SK-MEL-5 (cell line): ENCODE measurements around the gene ISG20L2. TPM values are rescaled to one million over a fixed set of nuclear protein-coding genes. Genes with fewer than 3 reads are reported as not detected.
"Not testable (repeated sequence)": the region's sequence is repeated elsewhere in the genome, so short reads cannot be mapped to it uniquely, and the experiment has no call there.

Experiments
- DNase-seq: peaks from one replicate; pipeline ENCODE4 v3.0.0-alpha.2; 2016; ENCODE audit warnings: low read depth, low spot score
- in situ Hi-C: cut with HindIII; loops from 2 replicates; pipeline ENCODE4 v1.10.0; 2016; ENCODE audit warnings: low sequenced_read_pairs, high pct_unique_total_duplicates, low pct_unique_long_range_greater_than_20kb
- polyA plus RNA-seq, 2 experiments: library from polyadenylated mRNA; depleted of rRNA; stranded (reverse); fragments of >200 nt; gene quantifications; 2 replicates each; pipeline ENCODE4 v1.2.3, GENCODE V29; 2015
- total RNA-seq: library from RNA; depleted of rRNA; stranded (reverse); fragments of >200 nt; shearing (Covaris generic); gene quantifications from 2 replicates; pipeline ENCODE4 v1.2.3, GENCODE V29; 2014; rRNA removed

ISG20L2 gene, protein sequence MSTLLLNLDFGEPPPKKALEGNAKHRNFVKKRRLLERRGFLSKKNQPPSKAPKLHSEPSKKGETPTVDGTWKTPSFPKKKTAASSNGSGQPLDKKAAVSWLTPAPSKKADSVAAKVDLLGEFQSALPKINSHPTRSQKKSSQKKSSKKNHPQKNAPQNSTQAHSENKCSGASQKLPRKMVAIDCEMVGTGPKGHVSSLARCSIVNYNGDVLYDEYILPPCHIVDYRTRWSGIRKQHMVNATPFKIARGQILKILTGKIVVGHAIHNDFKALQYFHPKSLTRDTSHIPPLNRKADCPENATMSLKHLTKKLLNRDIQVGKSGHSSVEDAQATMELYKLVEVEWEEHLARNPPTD
- 20.0 and 29.1 TPM in 2 replicates for total RNA-seq
- polyA plus RNA-seq (2015; cell fraction: cytosol; rRNA removed), result 32.2 and 41.4 TPM in 2 replicates
- polyA plus RNA-seq (2015; cell fraction: nucleus; rRNA removed), result 21.3 and 52.3 TPM in 2 replicates

DNA sequence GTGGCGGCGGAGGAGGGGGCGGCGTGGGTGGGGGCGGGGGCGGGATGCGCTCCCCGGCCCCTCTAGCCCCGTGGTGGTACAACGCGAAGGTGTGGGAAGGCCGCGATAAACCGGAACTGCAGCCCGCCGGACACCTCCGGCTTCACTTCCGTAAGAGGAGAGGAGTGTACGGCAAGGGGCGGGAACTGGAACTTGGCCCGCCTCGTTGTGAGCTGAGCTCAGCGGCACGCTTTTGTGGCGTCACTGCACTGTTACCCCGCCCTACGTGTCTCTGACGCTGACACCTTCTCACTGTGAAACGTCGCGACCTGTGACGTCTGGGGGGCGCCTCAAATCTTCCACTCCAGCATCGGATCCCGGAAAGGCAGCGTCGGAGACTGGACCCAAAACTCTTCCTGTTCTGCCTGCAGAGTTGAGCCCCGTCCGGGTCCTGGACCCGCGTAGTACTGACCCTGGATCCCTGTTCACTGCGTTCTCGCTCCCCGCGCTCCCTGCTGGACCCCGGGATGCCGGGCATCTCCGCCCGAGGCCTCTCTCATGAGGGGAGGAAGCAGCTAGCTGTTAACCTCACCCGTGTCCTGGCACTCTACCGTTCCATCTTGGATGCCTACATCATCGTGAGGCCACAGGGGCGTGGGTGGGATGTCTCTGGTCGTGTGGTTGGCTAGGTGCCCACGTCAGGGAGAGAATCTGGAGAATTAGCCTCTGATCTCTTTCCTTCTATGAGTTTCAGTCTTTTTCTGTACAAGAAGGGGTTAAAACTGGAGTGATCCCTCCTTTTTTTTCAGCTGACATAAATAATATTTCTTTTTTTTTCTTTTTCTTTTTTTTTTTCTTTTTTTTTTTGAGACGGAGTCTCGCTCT lies at the start of gene ISG20L2:
TSS of gene ISG20L2 (minus strand) at position 168 of the 864 bp plus-strand sequence. CDS start 1,114 bp downstream, outside the sequence.
- in situ Hi-C loops, result no loop called here
- peak; percentile 96 for DNase-seq

DNA sequence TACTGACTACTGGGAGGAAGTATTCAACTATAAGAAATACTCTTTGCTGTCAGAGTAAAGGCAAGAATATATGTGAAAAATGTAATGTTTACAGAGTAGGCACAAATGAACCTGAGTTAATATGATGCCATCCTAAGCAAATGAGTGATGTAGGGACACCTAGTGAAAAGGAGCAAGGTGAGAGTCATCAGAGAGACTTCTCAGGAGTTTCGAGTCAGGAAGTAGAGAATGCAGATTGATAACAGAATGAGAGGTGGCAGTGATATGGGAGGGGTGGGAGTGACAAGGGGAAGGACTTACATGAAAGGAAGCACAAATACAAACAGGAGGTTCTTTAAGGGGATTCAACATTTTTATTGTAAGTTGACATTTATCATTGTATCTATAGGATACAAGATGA lies 49.0 kb upstream of the ISG20L2 start:
- in situ Hi-C loops, result no loop called here
- no peak for DNase-seq

DNA sequence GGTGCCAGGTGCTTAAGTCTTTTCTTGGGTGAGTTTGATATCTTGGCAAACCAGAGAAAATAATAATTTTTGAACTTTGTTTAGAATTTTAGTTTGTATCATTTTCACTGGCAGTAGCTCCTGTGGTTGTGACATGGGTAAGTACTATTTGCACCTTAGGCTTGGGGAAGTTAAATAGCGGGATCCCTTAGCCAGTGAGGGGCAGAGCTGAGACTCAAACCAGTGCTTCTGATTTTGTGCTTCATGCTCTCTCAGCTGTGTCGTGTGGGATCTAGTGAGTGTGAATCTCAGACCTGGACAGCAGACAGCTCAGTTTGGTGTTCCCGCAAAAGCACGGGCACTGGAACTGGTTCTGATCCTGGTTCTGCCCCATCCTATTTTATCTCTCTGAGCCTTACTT lies 48.4 kb upstream of the ISG20L2 start:
- in situ Hi-C loops, result no loop called here
- DNase-seq, result no peak

DNA sequence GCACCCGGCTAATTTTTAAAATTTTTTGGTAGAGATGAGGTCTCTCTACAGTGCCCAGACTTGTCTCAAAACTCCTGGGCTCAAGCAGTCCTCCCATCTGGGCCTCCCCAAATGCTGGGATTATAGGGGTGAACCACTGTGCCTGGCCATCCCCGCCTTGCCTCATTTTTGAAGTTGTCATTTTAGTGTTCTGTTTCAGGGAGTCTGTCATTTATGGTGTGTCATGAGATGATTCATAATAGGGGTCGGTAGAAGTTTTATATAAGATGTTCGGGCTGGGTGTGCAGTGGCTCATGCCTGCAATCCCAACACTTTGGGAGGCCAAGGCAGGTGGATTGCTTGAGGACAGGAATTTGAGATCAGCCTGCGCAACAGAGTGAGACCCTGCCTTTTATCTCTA lies 47.2 kb upstream of the ISG20L2 start:
- in situ Hi-C loops, result no loop called here
- DNase-seq, result no peak

- in situ Hi-C loops, result no loop called here
- no peak for DNase-seq
Observed at GRCh38 chr1:156773607-156774006, 45.0 kb upstream of the ISG20L2 start.

DNA sequence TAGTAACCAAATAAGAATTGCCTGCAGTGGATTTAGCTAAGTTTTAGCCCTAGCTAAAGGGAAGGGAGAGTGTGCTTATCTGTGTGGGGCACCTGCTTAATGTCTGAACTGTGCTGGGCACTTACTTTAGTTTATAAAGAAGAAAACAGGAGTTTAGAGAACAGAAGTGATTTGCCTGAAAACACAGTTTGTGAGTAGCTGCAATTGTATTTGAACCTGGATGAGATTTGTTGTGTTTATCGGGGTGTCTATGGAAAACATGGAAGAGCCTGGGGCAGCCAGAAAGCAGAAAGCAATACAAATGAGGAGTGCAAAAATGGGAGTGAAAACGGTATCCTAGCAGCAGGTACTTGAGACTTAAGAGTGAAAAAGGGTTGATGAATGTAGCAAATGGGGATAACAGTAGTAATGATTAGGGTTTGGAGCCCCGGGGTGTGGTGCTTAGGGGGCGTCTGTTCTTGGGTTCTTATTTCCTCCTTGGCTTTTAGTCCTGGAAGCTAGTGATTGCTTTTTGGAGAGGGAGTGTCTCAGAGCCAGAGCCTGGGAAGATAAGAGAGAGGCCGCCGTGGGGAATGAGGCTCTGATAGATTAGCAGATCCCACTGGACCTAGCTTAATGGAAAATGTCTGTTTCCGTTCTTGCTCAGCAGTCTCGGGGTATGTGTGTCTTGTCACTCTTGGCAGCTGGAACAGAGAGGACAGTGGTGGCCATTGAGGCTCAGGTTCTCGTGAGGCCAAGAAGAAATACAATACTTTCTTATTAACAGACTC lies 44.3 kb upstream of the ISG20L2 start:
- in situ Hi-C loops, result no loop called here
- no peak for DNase-seq

- no peak for DNase-seq
- in situ Hi-C loops, result no loop called here
Observed at GRCh38 chr1:156772222-156772621, 43.7 kb upstream of the ISG20L2 start.

GRCh38 chr1:156768610-156769295 lies 40.2 kb upstream of the ISG20L2 start:
- in situ Hi-C loops, result no loop called here
- no peak for DNase-seq

DNA sequence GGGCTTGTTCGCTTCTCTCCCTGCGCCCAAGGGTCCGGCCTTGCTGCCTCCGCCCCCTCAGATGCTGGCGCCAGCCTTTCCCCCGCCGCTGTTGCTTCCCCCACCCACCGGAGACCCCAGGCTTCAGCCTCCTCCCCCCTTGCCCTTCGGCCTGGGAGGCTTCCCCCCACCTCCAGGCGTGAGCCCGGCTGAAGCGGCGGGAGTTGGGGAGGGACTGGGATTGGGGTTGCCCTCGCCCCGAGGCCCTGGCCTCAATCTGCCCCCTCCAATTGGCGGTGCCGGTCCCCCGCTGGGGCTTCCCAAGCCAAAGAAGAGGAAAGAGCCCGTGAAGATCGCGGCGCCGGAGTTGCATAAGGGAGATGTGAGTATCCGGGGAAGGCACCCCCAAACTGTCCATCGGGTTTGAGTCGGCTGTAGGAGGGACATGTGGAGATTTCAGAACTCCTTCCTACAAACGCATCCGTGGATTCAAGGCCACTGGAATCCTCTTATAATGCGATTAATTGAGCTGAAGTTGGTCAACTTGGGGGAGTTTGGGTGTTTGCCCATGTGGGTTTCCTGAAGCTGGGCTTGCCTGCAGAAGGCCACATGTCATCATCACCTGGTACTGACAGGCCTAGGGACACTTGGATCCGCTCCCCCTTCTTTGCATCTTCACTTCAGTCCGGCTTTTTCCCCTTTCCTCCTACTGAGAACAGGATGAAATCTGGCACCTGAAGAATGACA lies 39.5 kb upstream of the ISG20L2 start:
- DNase-seq, result no peak
- in situ Hi-C loops, result no loop called here

- DNase-seq, result peak; percentile 100
- in situ Hi-C loops, result no loop called here
Observed at GRCh38 chr1:156767101-156767878, 38.7 kb upstream of the ISG20L2 start, which contains the start of gene PRCC. Gene PRCC (plus strand): TSS chr1:156767535. CDS start chr1:156767772, 237 bp downstream.

DNA sequence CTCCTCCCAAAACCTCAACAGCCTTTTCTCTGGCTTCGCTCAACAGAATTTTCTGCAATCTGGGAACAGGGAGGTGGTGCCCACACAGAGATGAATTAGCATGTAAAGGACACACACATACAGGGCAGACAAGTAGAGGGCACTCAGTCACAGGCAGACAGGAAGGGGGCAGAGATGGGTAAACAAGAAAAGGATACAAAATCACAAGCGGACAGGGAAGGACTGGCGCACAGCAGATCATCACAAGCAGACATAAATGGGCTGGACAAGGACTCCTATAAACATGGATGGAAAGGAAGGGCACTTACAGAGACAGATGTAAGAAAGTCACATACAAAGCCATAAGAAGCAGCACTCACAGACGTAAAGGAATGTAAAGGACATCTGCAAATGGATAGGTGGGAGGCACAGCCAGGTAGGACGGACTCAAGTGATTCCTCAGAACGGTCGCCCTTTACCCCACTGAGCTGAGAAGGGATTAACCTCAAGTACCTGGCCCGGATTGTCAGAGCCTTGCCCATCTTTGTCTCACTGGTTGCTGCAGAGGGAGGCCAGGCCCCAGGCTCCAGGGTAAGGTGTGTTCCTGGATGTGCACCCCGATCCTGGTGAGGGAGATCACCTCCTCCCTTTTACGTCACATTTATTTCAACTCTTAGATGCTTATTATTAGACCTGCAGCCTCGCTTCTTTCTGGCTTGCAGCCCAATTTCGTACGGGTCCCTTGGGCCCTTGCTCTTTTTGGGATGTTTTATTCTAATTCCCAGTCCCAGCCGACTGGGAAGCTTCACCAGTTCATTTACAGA lies 37.9 kb upstream of the ISG20L2 start:
- no peak for DNase-seq
- in situ Hi-C loops, result no loop called here

DNA sequence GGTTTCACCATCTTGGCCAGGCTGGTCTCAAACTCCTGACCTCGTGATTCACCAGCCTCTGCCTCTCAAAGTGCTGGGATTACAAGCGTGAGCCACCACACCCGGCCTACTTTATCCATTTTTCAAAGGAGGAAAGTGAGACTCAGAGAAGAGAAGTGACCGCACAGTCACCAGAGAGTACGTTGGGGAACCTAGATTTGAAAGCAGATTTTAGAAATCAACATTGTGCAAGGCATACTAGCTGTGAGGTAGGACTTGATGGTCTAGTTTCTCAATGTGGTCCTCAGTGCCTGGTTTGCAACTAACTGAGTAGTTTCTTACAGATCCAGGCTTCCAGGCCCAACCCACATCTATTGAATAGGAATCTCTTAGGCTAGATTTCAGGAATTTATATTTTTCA lies 37.1 kb upstream of the ISG20L2 start:
- in situ Hi-C loops, result no loop called here
- DNase-seq, result no peak

DNA sequence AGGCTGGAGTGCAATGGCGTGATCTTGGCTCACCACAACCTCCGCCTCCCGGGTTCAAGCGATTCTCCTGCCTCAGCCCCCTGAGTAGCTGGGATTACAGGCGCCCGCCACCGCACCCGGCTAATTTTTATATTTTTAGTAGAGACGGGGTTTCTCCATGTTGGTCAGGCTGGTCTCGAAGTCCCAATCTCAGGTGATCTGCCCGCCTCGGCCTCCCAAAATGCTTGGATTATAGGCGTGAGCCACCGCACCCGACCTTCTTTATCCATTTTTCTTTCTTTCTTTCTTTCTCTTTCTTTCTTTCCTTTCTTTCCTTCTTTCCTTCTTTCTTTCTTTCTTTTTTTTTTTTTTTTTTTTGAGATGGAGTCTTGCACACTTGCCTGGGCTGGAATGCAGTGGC lies 36.6 kb upstream of the ISG20L2 start:
- DNase-seq, in situ Hi-C loops: not testable (repeated sequence)

DNA sequence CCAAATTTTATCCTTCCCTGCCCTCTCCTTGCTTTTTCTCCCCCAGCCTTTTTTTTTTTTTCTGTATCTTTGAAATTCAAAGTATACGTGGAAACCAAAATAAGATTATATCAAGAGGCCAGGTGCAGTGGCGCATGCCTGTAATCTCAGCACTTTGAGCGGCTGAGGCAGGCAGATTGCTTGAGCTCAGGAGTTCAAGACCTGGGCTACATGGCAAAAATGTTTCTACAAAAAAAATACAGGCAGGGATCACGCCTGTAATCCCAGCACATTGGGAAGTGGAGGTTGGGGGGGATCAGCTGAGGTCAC lies 32.2 kb upstream of the ISG20L2 start:
- in situ Hi-C loops, result no loop called here
- DNase-seq, result no peak

GRCh38 chr1:156760092-156760795 lies 31.7 kb upstream of the ISG20L2 start:
- DNase-seq, result no peak
- in situ Hi-C loops, result no loop called here
